HG03066 (cell line): ENCODE results near the gene REN.

ENCODE experiments used
- ATAC-seq: cut with Tn5 transposase; IDR thresholded peaks from one replicate; pipeline ENCODE4 v1.9.1; 2021; ENCODE audit warnings: low read depth; ENCODE audit not compliant: unreplicated experiment

Gene REN

GRCh38 chr1:204192046-204192445 is 25.9 kb upstream of the REN start:
- no peak for ATAC-seq

GRCh38 chr1:204191456-204191855 is 25.3 kb upstream of the REN start:
- no peak for ATAC-seq

DNA sequence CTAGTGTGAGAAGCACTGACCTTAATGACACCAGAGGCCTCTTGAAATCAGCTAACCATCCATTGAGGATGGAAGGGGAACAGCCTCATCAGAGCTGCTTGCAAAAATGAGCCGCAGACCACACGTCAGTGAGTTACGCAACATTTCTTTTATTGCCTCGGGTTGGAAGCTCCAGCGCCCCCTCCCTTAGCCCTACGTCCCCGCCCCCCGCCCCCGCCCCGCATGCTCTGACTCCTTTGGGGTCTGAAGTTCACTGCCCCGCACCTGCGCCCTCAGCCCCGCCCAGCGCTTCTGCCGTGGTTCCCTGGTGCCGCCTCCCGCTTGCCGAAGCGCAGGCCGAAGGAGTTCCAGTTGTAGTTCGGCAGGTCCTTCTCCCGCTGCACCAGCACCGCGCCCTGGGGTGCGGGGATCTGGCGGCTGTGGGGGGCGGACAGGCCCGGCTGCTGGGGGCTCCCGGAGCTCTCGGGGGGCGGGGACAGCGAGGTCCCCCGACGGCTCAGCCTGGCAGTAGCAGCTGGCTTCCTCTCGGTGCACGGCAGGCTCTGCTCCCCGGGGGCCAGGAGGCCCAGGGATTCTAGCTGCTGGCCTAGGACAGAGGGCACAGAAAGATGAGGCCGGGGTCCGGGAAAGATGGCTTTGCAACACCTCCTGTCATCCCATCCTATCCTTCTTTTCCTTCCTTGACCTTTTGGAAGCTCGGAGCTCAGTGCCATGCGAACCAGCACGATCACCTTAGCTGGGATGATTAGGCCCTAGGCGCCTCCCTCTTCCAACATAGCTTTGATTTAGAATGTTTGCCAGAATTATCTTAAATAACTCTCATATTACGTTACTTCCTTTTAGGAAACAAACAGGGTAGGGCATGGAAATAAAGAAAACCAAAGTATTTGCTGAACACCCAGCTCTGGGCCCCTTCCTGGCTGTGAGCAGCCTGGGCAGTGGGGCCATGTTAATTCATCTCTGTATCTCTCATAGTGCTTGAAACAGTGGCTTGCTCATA is 24.4 kb upstream of the REN start:
- no peak for ATAC-seq

DNA sequence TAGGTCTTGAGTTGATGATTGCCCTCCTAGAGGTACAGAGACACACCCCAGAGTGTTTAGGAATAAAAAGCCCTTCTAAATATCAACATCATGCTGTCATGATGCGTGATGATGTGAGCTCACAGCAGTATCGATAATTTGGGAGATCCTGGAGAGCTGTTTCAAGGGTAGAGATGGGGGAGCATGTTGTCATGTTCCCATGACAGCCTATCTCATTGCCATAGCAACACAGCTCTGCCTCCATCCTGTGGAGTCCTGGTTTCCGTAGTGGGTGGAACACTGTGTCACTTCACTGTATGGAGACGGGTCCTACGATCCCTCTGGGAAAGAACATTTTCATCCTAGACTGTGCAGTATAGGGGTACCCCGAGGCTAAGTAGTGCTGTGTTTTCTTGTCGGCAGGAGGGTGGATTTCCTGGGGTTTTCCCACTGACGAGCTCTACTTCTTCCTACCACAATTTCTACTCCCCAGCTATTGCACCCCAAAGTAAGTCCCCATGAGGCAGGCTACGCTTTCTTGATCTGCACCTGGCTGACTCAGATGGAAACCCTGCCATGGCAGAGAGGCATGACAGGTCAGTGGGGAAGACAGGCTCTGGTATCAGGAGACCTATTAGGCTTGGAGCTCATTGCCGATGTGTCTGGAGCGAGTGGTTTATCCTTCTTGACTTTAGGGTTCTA is 23.0 kb upstream of the REN start:
- ATAC-seq: no peak

DNA sequence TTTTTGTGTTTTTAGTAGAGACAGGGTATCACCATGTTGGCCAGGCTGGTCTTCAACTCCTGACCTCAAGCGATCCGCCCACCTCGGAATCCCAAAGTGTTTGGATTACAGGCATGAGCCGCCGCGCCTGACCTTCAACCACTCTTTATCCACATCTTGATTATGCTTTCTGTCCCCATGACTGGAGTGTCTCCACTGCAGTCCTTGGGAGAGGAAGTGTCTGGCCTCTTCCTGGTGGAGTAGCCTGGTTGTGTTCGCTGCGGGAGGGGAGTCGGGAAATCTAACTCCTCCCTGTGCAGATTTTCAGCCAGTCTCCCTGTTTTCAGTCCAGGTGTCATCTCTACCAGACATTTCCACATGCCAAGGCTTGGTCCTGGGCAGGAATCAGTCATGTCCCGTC is 20.5 kb upstream of the REN start:
- no peak for ATAC-seq

DNA sequence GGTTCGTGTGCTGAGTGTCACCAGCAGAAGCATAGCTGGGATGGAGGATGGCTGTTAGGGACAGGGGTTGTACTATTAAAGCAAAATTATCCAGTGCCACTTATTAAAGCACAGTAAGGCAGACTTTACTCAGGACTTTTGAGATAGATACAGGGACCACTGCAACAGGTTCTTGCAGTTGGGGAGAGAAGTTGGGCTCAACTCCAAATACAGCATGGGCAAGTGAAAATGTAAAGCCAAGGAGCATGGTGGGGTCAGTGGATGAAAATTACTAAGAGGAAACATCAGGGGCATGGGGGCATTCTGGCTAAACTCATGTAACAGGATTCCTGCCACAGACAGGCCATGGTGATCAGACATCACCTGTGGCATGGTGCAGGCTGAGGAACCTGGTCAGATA is 15.0 kb upstream of the REN start:
- no peak for ATAC-seq

DNA sequence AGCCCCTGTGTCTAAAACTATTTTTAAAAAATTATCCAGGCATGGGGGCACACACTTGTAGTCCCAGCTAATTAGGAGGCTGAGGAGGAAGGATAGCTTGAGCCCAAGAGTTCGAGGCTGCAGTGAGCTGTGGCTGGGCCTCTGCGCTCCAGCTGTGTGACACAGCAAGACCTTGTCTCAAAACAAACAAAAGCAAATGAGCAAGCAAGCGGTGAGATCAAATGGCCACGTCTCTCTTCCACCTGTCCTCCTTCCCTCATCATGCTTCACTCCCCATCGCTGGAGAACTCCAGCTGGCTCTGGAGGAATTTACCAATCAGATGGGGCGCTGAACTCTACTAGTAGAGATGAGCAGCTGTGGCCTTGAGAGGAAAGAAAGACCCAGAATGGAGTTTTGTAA is 14.0 kb upstream of the REN start:
- no peak for ATAC-seq

DNA sequence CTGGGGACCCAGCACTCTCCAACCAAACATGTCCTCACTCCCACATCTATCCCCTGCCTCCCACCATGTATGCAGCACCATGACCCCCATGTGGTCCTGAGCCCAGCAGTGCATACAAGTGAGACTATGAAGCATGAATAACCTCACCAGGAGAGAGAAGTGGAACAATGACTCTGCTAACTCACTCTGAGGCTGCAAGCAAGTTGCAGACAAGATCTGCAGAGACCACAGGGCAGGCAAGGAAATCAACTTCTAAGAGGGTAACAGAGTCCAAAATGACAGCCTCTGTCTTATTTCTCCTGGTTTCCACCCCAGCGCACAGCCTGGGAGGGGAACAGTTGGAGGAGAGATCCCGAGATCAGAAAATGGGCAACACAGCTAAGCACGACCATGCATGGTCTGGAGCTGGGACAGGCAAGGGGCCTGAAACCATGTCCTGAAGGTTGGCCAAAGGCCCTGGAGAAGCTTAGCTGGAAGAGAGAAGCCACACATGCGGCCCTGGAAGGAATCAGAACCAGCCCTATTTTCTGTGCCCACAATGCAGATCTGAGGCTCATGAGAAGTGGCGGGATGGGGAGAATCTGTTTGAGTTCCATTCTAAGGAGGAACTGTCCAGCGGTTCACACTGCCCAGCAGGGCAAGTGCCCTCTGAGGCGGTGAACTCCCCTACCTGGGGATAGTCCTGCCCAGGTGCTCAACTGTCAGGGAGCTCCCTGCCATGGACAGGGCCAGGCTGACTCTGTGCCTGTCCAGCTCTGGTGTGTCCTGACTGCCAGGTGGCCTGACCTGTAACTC is 12.5 kb upstream of the REN start:
- no peak for ATAC-seq

DNA sequence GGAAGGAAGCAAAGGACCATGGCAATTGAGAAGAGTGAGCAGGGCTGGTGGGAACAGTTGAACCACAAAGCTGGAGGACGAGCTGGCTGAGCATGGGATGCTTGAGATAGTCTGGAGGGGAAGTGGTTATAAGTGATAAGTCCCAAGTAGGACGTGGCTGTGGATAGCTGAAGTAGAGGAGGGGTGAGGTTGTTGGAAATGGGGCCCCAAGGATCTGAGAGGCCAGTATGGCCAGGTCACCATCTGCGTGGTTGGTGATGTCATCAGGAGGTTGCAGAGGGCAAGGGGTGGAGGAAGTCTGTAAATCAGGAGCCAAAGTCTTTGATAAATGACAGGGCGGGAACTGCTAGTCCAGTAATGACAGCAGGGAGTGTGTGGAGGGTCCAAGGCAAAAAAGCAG is 11.0 kb upstream of the REN start:
- ATAC-seq: no peak

- no peak for ATAC-seq
Observed at GRCh38 chr1:204176049-204176448, 9.9 kb upstream of the REN start.

GRCh38 chr1:204174958-204175357 is 8.8 kb upstream of the REN start:
- ATAC-seq: no peak

DNA sequence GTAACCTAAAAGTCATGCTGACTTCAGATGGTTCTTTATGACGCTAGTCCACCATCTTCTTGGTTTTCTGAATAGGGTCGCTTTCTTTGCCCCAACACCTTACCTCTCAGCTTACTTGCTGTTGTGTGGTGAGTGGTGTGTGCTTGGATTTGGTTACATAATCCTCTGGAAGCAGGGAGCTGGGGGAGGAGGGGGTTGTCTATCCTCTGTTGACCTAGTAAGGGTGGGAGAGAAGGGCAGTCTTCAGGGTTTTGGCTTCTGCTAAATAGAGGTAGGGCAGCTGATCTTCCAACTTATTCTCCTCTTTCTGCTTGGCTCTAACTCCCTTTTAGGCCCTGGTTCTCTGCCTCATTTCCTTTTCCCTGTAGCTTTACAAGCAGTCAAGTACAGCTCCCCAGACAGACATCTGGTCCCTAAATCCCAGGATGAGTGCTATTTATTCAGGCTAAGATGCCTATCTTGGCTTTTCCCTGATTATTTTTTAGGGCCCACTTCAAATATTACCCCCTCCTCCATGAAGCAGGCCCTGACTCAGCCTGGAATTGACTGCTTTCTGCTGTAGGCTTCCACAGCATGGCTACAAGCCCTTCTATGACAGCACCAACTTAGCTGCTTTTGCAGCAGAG is 6.4 kb upstream of the REN start:
- ATAC-seq: no peak

DNA sequence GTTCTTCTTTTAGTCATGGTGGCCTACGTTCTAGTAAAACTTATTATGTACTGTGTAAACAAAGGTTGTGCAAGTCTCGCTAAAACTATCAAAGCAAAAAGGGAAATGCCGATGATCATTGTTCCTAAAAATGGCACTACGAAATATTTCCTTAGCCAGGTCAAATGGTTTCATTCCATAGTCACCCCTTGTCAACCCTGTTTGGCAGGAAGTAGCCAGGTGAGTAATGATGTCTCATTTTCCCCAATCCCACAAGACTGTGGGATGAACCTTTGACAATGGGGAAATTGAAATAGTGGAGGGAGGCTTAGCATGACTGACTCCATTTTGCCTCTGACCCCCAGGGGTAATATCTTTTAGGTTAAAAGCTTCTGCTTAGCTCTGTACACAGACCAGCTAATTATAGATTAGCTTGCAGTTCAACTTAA is 5.6 kb upstream of the REN start:
- no peak for ATAC-seq

- ATAC-seq: no peak
Observed at GRCh38 chr1:204170494-204171155, 4.5 kb upstream of the REN start.

DNA sequence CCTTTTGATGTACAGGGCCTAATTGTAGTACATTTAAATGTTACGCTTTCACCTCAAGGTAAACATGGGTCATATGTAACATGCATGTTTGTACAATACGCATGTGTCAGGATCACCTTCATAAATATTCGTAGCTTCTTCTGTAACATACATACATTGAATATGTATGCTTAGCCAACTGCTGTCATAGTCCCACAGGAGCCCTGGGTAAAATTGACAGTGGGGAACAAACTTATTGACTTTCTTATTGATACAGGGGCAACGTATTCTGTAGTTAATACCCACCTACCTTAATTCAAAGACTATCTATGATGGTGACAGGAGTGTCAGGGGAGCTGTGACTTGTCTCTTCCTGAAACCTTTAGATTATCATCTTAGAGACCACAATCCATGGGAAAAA is 3.7 kb upstream of the REN start:
- no peak for ATAC-seq

DNA sequence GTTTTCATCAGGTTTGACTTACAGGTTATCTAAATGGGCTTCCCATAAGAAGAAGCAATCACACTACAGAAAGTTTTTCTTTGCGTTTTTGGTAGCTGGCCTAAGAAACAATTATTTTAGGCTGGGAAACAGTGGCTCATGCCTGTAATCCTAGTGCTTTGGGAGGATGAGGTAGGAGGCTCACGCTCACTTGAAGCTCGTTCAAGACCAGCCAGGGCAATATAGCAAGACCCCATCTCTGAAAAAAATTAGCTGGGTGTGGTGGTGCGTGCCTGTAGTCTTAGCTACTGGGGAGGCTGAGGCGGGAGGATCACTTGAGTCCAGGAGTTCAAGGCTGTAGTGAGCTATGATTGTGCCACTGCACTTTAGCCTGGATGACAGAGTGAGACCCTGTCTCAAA is 1.6 kb upstream of the REN start:
- ATAC-seq: no peak

- ATAC-seq: no peak
Observed at GRCh38 chr1:204162494-204163074, 3.6 kb downstream of the REN start.

- ATAC-seq: no peak
Observed at GRCh38 chr1:204161609-204162493, 4.3 kb downstream of the REN start.

DNA sequence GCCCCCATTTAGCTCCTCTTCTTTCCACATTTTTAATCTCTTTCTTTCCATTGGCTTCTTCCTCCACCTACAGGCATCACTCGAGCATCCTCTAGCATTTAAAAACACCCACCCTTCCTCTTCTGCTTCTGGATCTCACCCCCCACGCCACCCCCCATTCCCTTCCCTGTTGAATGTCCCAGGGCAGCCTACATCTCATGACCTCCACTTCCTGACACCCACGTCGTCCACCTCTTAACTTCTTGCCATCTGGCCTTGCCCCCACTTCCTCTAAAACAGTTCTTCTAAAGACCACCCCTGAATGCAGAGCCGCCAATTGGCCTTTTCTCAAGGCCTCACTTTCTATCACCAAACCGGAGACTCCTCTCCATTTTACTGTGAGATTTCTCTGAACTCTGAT is 8.2 kb downstream of the REN start:
- no peak for ATAC-seq
